Astrocyte (in vitro differentiated cells and primary cell): ENCODE measurements around the gene B3GAT2. TPM values are rescaled to one million over a fixed set of nuclear protein-coding genes. Genes with fewer than 3 reads are reported as not detected.

Source experiments
- DNase-seq: peaks from one replicate; pipeline ENCODE4 v3.0.0-alpha.2; 2010; ENCODE audit warnings: low read depth
- FAIRE-seq: peaks from 2 replicates; lab custom pipeline; 2011; peaks lifted over from hg19 to GRCh38; lab: Jason Lieb, UNC
- H2AFZ ChIP-seq: 2 replicates; pipeline ENCODE4 v1.6.0; 2012; ENCODE audit warnings: low read depth, low read length, inconsistent platforms
- H3K27ac ChIP-seq: 2 replicates; pipeline ENCODE4 v1.5.1; 2011; ENCODE audit warnings: low read depth, low read length, inconsistent platforms
- H3K27me3 ChIP-seq: 2 replicates; pipeline ENCODE4 v1.6.0; 2011; ENCODE audit warnings: low read length, inconsistent platforms; ENCODE audit not compliant: insufficient read depth
- H3K36me3 ChIP-seq: 2 replicates; pipeline ENCODE4 v1.5.1; 2011; ENCODE audit warnings: low read length, inconsistent platforms; ENCODE audit not compliant: insufficient read depth
- H3K4me1 ChIP-seq: 2 replicates; pipeline ENCODE4 v1.5.1; 2011; ENCODE audit warnings: low read length, inconsistent platforms; ENCODE audit not compliant: insufficient read depth
- H3K4me2 ChIP-seq: 2 replicates; pipeline ENCODE4 v1.6.0; 2012; ENCODE audit warnings: low read length, inconsistent platforms
- H3K4me3 ChIP-seq: 2 replicates; pipeline ENCODE4 v1.5.1; 2011; ENCODE audit warnings: low read depth, mild to moderate bottlenecking, low read length, inconsistent platforms; ENCODE audit not compliant: insufficient read depth
- H3K79me2 ChIP-seq: 2 replicates; pipeline ENCODE4 v1.6.0; 2012; ENCODE audit warnings: mild to moderate bottlenecking, low read length, inconsistent platforms; ENCODE audit not compliant: insufficient read depth
- H3K9ac ChIP-seq: 2 replicates; pipeline ENCODE4 v1.6.0; 2012; ENCODE audit warnings: mild to moderate bottlenecking, low read length, inconsistent platforms
- H3K9me3 ChIP-seq: 2 replicates; pipeline ENCODE4 v1.5.1; 2012; ENCODE audit warnings: low read depth, mild to moderate bottlenecking, low read length, inconsistent platforms; ENCODE audit not compliant: insufficient read depth
- H4K20me1 ChIP-seq: 2 replicates; pipeline ENCODE4 v1.6.0; 2012; ENCODE audit warnings: low read length, inconsistent platforms; ENCODE audit not compliant: insufficient read depth
- H3K27ac Mint-ChIP-seq: one replicate; pipeline ENCODE4 v1.8.0; 2021; ENCODE audit warnings: mild to moderate bottlenecking, mixed read lengths; ENCODE audit not compliant: unreplicated experiment
- H3K27me3 Mint-ChIP-seq: one replicate; pipeline ENCODE4 v1.8.0; 2021; ENCODE audit warnings: low read depth, mixed read lengths; ENCODE audit not compliant: unreplicated experiment
- H3K36me3 Mint-ChIP-seq: one replicate; pipeline ENCODE4 v1.8.0; 2021; ENCODE audit warnings: low read depth, mixed read lengths; ENCODE audit not compliant: unreplicated experiment
- H3K4me1 Mint-ChIP-seq: one replicate; pipeline ENCODE4 v1.8.0; 2021; ENCODE audit warnings: low read depth, mixed read lengths; ENCODE audit not compliant: unreplicated experiment
- H3K4me3 Mint-ChIP-seq: one replicate; pipeline ENCODE4 v1.8.0; 2021; ENCODE audit warnings: mild to moderate bottlenecking, moderate library complexity, mixed read lengths; ENCODE audit not compliant: unreplicated experiment
- H3K9me3 Mint-ChIP-seq: one replicate; pipeline ENCODE4 v1.8.0; 2021; ENCODE audit warnings: mild to moderate bottlenecking, mixed read lengths; ENCODE audit not compliant: unreplicated experiment
- CTCF ChIP-seq: IDR thresholded peaks from 2 replicates; pipeline ENCODE4 v1.5.1; 2011; ENCODE audit warnings: low read depth, mild to moderate bottlenecking, inconsistent platforms, low read length, moderate library complexity; ENCODE audit not compliant: insufficient read depth
- EZH2 ChIP-seq: IDR thresholded peaks from 2 replicates; pipeline ENCODE4 v1.6.1; 2012; ENCODE audit warnings: mild to moderate bottlenecking, low read length, inconsistent platforms; ENCODE audit not compliant: insufficient read depth
- total RNA-seq: library from RNA; stranded (reverse); gene quantifications from 2 replicates; pipeline ENCODE4 v1.2.1, GENCODE V29; 2021

Gene B3GAT2
- total RNA-seq, 1 donor from 2014 or later, result not detected

- no peaks in the 10 kb centered on the region for H3K79me2 ChIP-seq
- no peak overlapping the region for H3K27ac Mint-ChIP-seq
- H3K9ac ChIP-seq, result no peak overlapping the region
- FAIRE-seq, result no peak
- no peaks in the 10 kb centered on the region for H3K4me1 ChIP-seq
- no peak overlapping the region for H3K4me2 ChIP-seq
- H3K4me3 Mint-ChIP-seq, result no peak overlapping the region
- peaks cover 11% of the 10 kb centered on the region for H3K27me3 ChIP-seq
- no peaks in the 10 kb centered on the region for H4K20me1 ChIP-seq
- no peaks in the 10 kb centered on the region for H3K4me1 Mint-ChIP-seq
- TF ChIP-seq EZH2, result no peak
- TF ChIP-seq CTCF, result no peak
- H3K36me3 Mint-ChIP-seq, result no peaks in the 10 kb centered on the region
- no peak overlapping the region for H3K27ac ChIP-seq
- H2AFZ ChIP-seq, result no peak overlapping the region
- no peaks in the 10 kb centered on the region for H3K36me3 ChIP-seq
- peaks cover 42% of the 10 kb centered on the region for H3K27me3 Mint-ChIP-seq
- H3K4me3 ChIP-seq, result no peak overlapping the region
- no peaks in the 10 kb centered on the region for H3K9me3 Mint-ChIP-seq
- H3K9me3 ChIP-seq, result no peaks in the 10 kb centered on the region
- no peak for DNase-seq
Observed at GRCh38 chr6:70886071-70886470, 70.8 kb downstream of the B3GAT2 start.

- Histone ChIP-seq H2AFZ (no peak overlapping the region), H3K79me2 (no peaks in the 10 kb centered on the region), H3K4me2 (no peak overlapping the region), H3K4me1 (no peaks in the 10 kb centered on the region), H4K20me1 (no peaks in the 10 kb centered on the region), H3K4me3 (no peak overlapping the region), H3K27ac (no peak overlapping the region), H3K27me3 (peaks cover 14% of the 10 kb centered on the region), H3K9ac (no peak overlapping the region), H3K36me3 (no peaks in the 10 kb centered on the region), H3K9me3 (no peaks in the 10 kb centered on the region)
- DNase-seq (no peak), FAIRE-seq (no peak)
- TF ChIP-seq EZH2 (no peak), CTCF (peak; percentile 75)
- Mint-ChIP-seq H3K27me3 (peaks cover 38% of the 10 kb centered on the region), H3K4me3 (no peak overlapping the region), H3K4me1 (no peaks in the 10 kb centered on the region), H3K27ac (no peak overlapping the region), H3K9me3 (no peaks in the 10 kb centered on the region), H3K36me3 (no peaks in the 10 kb centered on the region)
Observed at GRCh38 chr6:70884074-70884983, 72.5 kb downstream of the B3GAT2 start.

- Mint-ChIP-seq H3K4me1 (no peaks in the 10 kb centered on the region), H3K27me3 (peaks cover 10% of the 10 kb centered on the region), H3K36me3 (no peaks in the 10 kb centered on the region), H3K9me3 (peaks cover 2% of the 10 kb centered on the region), H3K4me3 (no peak overlapping the region), H3K27ac (no peak overlapping the region)
- Histone ChIP-seq H3K9me3 (no peaks in the 10 kb centered on the region), H3K36me3 (no peaks in the 10 kb centered on the region), H3K4me3 (no peak overlapping the region), H3K9ac (no peak overlapping the region), H3K4me2 (no peak overlapping the region), H3K27ac (no peak overlapping the region), H2AFZ (no peak overlapping the region), H3K79me2 (no peaks in the 10 kb centered on the region), H4K20me1 (no peaks in the 10 kb centered on the region), H3K27me3 (peaks cover 4% of the 10 kb centered on the region), H3K4me1 (no peaks in the 10 kb centered on the region)
- FAIRE-seq (no peak), DNase-seq (no peak)
- TF ChIP-seq EZH2, result no peak
- no peak for TF ChIP-seq CTCF
Observed at GRCh38 chr6:70879496-70879895, 77.4 kb downstream of the B3GAT2 start.
